ENCODE measurements around the gene RNF148. TPM values are rescaled to one million over a fixed set of nuclear protein-coding genes. Genes with fewer than 3 reads are reported as not detected.

RNF148 gene
- total and polyA plus RNA-seq, 9 of the 15 experiments (the other 6 are each of a cell fraction or from before 2014, with no cell fraction given), result not detected

DNA sequence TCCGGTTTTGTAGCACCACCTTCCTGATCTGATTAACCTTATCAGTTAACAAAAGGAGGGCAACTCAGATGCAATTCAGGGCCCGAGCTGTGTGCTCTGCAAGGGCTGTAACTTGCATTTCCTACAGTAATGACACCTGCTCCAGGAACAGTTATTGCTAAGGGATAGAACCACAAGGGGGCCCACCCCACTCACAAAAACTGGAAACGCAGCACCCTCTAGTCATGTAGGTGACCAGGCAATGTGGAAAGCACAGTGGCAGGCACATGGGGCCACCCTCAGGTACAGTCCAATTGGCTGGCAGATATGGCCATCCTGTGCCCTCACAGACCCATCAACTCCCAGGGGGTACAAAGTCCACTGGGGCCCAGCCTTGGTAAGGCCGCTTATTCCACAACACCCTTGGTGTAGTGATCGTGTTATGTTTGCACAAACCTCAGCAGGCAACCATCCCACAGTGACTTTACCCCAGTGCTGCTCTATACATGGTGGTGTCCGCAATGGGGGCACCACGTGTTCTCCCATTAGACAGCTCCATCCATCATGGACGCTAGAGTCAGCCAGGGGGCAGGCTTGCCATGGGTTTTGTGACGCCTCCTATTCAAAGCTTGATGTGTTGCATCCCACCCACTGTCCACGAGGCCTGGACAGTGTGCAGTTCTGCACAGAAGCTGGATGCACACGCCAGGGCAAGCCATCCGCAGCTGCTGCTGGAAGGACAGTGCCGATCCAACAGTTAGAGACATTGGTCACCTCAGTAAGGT is 13.2 kb downstream of the RNF148 start:
- BruUV-seq (replicated peaks), result no TSS peak
- H2AFZ ChIP-seq (ENCODE audit: low read depth, low read length), result no peak overlapping the region
- CTCF ChIA-PET (ENCODE audit: low intra/inter-chr PET ratio), result no interaction called here
- H3K9me1 ChIP-seq (ENCODE audit: control insufficient read depth, insufficient read depth, low read length), result no peaks in the 10 kb centered on the region
- H3K27ac ChIP-seq (ENCODE audit: extremely low read depth, low read depth, low read length), result no peak overlapping the region
- POLR2A ChIA-PET, result no interaction called here
- H3K79me2 ChIP-seq (ENCODE audit: control insufficient read depth, insufficient read depth, low read length), result no peaks in the 10 kb centered on the region
- FAIRE-seq (no peak), ATAC-seq (no peak), DNase-seq (ENCODE audit: extremely low read depth in 1 of 4, low spot score in 3 of 4) (no peak)
- no peaks in the 10 kb centered on the region for H3K27me3 ChIP-seq (ENCODE audit: control insufficient read depth in 2 of 2, insufficient read depth in 2 of 2, low read length in 2 of 2)
- TF ChIP-seq SRSF1 (IDR thresholded peaks at IDR 0.05; ENCODE audit: low read depth, low read length), result no peak
- TF ChIP-seq, protein P1, sequence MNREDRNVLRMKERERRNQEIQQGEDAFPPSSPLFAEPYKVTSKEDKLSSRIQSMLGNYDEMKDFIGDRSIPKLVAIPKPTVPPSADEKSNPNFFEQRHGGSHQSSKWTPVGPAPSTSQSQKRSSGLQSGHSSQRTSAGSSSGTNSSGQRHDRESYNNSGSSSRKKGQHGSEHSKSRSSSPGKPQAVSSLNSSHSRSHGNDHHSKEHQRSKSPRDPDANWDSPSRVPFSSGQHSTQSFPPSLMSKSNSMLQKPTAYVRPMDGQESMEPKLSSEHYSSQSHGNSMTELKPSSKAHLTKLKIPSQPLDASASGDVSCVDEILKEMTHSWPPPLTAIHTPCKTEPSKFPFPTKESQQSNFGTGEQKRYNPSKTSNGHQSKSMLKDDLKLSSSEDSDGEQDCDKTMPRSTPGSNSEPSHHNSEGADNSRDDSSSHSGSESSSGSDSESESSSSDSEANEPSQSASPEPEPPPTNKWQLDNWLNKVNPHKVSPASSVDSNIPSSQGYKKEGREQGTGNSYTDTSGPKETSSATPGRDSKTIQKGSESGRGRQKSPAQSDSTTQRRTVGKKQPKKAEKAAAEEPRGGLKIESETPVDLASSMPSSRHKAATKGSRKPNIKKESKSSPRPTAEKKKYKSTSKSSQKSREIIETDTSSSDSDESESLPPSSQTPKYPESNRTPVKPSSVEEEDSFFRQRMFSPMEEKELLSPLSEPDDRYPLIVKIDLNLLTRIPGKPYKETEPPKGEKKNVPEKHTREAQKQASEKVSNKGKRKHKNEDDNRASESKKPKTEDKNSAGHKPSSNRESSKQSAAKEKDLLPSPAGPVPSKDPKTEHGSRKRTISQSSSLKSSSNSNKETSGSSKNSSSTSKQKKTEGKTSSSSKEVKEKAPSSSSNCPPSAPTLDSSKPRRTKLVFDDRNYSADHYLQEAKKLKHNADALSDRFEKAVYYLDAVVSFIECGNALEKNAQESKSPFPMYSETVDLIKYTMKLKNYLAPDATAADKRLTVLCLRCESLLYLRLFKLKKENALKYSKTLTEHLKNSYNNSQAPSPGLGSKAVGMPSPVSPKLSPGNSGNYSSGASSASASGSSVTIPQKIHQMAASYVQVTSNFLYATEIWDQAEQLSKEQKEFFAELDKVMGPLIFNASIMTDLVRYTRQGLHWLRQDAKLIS (CRISPR knock-in tag; IDR thresholded peaks at IDR 0.05), result no peak
- TF ChIP-seq FOXA3 (CRISPR knock-in tag; conservative IDR thresholded peaks at IDR 0.05 in 1 of 2, IDR thresholded peaks at IDR 0.05 in 1 of 2), result no peak
- no peak for TF ChIP-seq ATF7 (IDR thresholded peaks at IDR 0.05)
- H3K9me3 ChIP-seq (replicated peaks; ENCODE audit: control insufficient read depth, insufficient read depth, low read depth, low read length), result no peaks in the 10 kb centered on the region
- H3K4me2 ChIP-seq (ENCODE audit: insufficient read depth, low read length), result no peak overlapping the region
- H3K4me1 ChIP-seq (replicated peaks in 1 of 2; ENCODE audit: control insufficient read depth in 2 of 2, insufficient read depth in 2 of 2, low read length in 2 of 2), result no peaks in the 10 kb centered on the region
- in situ Hi-C loops (cut with MboI), result no loop called here
- no peaks in the 10 kb centered on the region for H4K20me1 ChIP-seq (replicated peaks; ENCODE audit: control insufficient read depth, insufficient read depth, low read length)
- WGBS (ENCODE audit: insufficient coverage, low coverage, missing lambda C conversion rate), result under 1% methylated on average over 13 of the region's 13 CpGs
- no peak overlapping the region for H3K4me3 ChIP-seq
- no peaks in the 10 kb centered on the region for H3K36me3 ChIP-seq (ENCODE audit: control insufficient read depth, insufficient read depth, low read length)
- intact Hi-C loops (cut with micrococcal nuclease), result no loop called here
- H3K9ac ChIP-seq (ENCODE audit: insufficient read depth in 1 of 2, low read depth in 2 of 2, low read length in 2 of 2), result no peak overlapping the region
